Activated T-cell treated with anti-CD3 and anti-CD28 coated beads, Interleukin-2, amount 50 U/mL, for 1 hour (primary cell): Measurements from ENCODE around the gene LEF1.
"Not testable (repeated sequence)": the region's sequence is repeated elsewhere in the genome, so short reads cannot be mapped to it uniquely, and the experiment has no call there.

Source experiments
- DNase-seq: peaks from one replicate; pipeline ENCODE4 v3.0.0-alpha.2; 2020

LEF1 gene

GRCh38 chr4:108055787-108056186, 112.9 kb downstream of the LEF1 start:
- no peak for DNase-seq

DNA sequence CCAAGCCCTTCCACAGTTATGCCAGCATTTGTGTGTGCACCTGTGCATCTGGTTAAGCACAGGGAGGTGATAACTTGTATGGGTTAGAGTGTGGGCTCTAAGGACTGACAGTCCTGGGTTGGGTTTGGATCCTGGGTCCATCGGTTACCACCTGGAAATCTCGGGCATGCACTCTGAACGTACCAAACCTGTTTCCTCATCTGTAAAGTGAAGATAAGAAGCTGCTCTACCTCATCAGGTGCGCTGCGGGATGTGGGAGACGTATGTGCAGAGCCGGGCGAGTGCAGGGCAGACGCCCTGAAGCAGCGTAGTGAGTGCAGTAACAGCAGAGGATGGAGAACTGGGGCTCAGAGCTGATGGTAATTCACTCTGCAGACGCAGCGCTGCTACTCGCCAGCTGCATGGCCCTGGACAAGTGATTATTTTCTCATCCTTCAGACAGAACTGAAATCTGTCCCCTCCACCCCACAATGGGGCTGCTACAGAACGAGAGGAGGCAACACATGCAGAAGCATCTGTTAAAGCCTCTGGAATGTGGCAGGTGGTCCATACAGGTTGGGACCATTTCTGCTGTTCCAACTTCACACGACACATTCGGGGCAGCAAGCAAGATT, 114.6 kb downstream of the LEF1 start:
- DNase-seq: no peak

GRCh38 chr4:108053251-108053711, 115.5 kb downstream of the LEF1 start:
- DNase-seq: no peak

GRCh38 chr4:108052558-108053120, 116.1 kb downstream of the LEF1 start:
- no peak for DNase-seq

GRCh38 chr4:108051343-108051742, 117.4 kb downstream of the LEF1 start:
- DNase-seq: no peak

DNA sequence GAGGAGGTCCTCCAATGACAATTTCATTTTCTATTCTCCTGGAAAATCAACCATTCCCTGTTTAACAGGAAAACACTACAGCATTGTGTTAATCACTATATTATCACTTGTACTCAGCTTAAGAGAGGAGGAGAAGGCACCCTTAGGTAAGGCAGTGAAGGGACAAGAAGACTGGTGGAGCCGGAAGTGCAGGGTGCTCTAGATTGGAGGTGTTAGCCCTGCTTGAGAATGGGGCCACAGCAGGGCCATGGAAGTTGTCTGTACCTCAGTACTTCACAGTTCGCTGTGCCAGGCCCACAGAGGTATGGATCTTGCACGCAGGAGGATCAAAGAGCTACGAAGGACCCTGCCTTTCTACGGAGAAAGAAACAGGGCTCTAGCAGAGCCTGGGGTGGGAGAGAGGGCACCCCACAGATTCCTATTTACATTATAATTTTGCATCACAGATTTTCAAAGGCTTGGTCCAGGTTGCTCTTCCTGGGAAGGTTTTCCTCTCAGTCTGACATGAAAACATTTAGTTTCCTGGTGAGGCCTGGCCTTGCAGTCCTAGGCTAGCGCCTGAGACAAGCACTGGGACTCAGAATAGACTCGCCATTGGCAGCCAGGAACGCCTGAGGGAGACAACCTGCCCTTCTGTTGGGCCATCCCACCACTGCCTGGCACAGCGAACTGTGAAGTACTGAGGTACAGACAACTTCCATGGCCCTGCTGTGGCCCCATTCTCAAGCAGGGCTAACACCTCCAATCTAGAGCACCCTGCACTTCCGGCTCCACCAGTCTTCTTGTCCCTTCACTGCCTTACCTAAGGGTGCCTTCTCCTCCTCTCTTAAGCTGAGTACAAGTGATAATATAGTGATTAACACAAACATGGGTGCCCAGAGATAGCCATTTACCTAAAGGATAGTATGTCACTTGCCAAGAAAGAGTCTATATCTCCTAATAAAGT, 118.3 kb downstream of the LEF1 start:
- not testable (repeated sequence) for DNase-seq

DNA sequence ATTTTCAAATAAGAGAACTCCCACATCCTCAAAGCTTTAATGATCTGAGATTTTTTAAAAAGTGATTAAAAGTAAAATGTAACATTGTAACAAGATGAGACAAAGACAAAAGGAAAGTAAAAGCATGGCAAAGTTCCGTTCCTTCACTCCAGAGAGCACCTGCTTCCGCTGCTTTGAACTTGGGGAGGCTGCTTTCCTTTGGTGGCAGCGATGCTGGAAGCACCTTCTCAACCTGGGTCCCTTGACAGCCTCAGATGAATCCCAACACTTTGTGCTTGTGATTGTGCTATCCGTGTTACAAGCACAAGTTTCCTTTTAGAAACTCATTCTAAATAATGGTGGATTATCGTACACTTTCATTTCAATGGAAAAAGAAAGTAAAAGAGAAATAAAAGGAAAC, 119.3 kb downstream of the LEF1 start:
- DNase-seq: peak; percentile 48

GRCh38 chr4:108048997-108049396, 119.7 kb downstream of the LEF1 start:
- DNase-seq: no peak

DNA sequence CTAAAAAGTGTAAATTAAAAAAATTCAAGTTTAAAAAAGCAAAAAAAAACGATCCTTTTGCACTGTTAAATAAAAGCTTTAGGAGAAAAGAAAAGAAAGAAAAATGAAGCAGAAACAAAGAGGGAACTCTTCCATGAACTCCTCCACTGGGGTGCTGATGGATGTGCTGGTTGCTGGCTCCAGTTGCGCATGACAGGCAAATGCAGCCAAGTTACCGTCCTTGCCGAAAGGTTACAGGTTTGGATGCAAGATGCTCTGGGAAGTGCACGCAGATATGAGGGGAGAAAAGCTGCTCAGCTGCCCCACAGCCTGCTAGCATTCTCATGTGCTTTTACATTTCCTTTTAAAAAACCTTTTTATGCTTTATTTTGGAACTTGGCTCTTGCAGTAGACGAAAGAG, 120.6 kb downstream of the LEF1 start:
- DNase-seq: no peak

DNA sequence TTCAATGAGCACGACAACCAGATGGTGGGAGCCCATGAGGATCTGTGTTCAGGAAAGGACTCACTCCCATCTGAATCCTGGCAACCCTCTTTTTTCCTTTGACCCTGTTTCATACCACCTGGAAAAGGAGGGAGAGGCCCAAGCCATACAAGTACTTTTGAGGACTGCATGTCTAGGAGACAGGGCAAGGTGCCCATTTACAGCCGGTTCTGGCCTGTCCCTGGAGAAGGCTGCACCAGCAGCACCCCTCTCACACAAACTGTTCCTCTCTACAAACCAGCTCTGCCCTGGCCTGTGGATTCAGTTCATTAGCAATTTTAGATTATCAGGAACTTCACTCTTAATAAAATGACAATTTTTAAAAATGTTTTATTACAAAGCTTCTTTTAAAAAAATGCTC, 121.5 kb downstream of the LEF1 start:
- DNase-seq: no peak

- no peak for DNase-seq
These were observed 123.1 kb downstream of the LEF1 start for GRCh38 chr4:108045687-108046024.

- no peak for DNase-seq
These were observed 123.6 kb downstream of the LEF1 start for GRCh38 chr4:108044951-108045686.

GRCh38 chr4:108043526-108043925, 125.2 kb downstream of the LEF1 start:
- DNase-seq: no peak

DNA sequence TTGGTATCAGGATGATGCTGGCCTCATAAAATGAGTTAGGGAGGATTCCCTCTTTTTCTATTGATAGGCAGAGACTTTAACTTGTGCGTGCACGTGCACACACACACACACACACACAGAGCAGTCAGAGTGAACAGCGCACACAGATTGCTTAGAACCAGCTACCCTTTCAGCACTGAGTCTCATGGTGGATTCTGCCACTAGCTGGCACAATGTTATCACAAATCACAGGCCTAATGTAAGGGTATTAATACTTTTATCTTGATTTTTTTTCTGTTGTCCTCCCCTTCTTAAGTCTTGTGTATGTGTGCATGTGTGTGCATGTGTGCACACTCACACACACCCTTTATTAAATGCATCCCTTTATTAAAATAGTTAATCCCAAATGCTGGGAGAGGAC, 125.8 kb downstream of the LEF1 start:
- no peak for DNase-seq

- DNase-seq: no peak
These were observed 130.8 kb downstream of the LEF1 start for GRCh38 chr4:108037884-108038283.

DNA sequence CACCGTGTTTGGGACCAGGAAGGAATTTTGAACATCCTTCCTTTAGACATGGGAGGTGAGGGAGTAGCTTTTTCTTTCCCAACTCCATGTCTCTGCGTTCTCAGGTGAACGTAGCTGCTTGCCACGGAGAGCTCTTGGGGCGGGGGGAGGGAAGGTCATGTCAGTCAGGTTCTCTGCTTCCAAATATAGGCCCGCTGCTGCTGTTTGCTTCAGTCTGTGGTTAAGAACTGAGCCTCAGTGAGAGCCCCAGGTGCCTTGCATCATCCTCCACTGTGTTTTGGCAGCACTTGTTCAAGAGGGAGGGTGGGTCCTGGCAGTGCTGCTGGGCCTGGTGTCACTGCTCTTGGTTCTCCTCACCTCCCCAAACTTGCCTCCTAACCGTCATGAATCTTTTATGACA, 132.5 kb downstream of the LEF1 start:
- peak; percentile 65 for DNase-seq

DNA sequence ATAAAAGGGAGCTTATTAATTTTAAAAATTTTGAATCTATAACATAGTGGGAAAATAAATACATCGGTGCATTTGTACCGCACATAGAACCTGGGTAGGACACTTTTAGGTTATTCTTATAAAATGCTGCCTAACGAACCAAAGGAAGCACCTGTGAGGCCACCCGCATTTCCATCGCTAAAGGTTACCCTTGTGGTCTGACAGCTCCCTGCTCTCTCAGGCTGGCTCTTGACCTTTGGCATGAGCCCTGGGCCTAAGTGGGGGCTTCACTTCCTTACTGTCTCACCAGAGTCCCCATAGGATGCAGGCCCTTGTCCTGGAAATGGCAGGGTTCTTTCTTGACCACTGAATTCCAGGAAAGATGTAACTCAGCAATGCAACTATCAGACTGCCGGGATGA, 133.0 kb downstream of the LEF1 start:
- no peak for DNase-seq

DNA sequence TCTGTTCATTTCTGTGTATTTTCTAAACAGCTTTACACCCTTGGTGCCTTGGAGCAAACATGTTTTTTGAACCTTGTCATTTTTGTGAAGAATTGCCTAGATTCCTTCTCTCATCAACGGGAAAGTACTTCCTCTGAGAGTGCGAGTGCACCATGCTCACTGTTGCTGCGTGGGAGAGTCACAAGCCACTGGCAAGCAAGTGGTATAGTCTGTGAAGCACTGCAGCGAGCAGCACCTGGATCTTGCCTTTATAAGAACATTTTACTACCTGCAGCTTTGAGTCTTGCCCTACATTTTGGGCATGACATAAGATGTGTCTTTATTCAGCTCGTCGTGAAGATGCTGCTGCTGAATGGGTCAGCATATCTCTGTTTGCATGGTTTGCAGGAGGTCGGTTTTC, 134.2 kb downstream of the LEF1 start:
- no peak for DNase-seq

DNA sequence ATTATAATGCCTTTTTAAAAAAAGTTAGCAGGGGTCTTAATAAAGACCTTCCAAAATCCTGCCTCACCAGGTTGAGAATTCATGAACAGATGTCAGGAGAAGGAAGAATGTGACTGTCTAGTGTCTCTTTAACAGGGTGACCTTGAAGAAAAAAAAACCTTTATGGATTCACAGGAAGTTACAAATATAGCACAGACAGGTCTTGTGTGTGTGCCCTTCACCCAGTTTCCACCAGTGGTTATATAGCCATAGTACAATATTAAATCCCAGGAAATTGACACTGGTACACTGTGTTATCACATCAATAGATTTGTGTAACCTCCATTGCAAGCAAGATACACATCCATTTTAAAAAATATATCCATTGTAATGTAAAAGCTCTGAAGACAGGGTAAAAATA, 135.4 kb downstream of the LEF1 start:
- no peak for DNase-seq

DNA sequence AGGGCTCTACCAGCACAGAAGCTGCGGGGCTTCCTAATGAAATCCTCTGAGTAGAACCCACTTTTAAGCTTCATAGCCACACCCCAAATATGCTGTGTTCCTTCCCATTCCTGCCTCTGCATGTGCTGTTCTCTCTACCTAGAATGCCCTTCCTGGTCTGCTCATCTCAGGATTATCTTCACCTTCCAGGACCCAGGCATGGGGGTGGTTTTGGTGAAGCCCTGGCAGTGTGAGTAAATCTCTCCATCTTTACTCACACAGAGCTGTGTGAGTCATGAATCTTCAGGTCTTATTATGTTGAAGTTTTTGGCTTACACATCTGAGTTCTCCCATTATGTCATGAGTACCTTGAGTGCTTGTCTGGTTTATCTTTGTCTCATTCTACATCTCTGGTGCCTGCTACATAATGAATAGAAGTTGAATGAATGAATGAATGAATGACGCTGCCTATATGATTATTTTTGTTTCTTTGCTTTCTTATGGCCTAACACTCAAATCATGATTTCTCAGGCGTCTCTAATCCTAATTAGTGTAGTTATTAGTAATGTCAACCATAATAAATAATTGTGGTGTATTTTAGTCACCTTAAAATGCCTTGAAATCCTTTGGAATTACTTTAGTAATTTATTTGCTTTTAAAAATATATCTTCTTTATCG, 137.2 kb downstream of the LEF1 start:
- no peak for DNase-seq

DNA sequence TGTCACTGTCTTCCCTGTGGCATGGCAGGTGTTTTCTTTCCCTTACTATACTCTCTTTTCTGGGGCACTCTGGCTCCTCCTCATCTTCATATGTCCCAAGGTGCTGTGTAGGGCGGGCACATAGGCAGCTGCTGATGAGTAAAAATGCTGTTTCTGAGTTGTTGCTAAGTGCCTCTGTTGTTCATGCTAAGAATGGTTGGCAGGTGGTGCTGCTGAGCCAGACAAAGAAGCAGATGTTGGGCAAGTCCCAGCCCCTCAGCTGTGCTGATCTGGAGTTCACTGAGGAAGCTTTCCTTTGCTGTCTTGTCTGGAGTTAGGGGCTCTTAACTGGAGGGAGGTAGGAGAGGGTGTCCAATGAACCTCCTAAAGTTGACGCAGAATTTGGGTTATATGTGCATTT, 138.4 kb downstream of the LEF1 start:
- DNase-seq: peak; percentile 72

DNA sequence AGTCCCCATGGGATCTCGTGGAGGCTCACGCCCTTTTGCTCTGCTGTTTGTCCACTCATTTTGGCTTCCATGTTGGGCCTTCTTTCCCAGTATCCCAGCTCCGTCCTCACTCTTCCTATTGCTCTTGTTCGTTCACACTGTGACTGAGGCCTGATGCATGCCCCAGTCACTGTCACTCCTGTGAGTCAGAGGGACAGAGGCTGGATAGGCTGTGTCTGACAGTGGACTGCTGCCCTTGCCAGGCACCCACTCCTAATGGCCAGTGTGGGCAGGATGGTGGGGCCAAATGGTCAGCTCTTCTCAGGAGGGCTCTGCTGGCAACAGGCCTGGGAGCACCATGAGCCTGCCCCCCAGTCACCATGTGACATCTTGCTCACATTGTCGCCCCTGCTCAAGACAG, 139.0 kb downstream of the LEF1 start:
- no peak for DNase-seq
